ENCODE results near the gene ATP6V0A4. TPM values are rescaled to one million over a fixed set of nuclear protein-coding genes. Genes with fewer than 3 reads are reported as not detected.
"Not testable (repeated sequence)": the region's sequence is repeated elsewhere in the genome, so short reads cannot be mapped to it uniquely, and the experiment has no call there.

ATP6V0A4 gene
- total RNA-seq, 1 donor: not detected

DNA sequence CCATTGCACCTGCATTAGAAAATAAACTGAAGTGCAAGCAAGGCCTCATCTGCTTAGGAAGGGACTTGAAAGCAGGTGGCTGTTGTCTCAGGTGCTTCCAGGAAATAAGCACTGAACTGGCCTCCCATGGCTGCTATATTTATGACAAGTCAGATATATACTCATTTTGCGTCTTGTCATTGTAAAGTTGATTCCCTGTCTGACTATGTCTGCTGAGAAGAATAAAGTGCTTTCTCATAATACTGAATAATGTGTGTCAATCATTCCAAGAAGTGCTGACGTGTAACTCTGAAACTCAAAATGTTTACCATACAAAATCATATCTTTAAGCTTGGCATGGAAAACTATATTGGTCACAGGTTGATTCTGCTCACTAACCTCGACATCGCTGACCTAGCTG lies 51.9 kb downstream of the ATP6V0A4 start:
- no peak for TF ChIP-seq CTCF (IDR thresholded peaks at IDR 0.05; ENCODE audit: insufficient read depth, low read length)
- no peak for DNase-seq (ENCODE audit: low read depth)
- H3K4me3 ChIP-seq (ENCODE audit: low read depth, low read length): no peak overlapping the region

GRCh38 chr7:138745189-138745588 lies 52.8 kb downstream of the ATP6V0A4 start:
- DNase-seq (ENCODE audit: low read depth): no peak
- H3K4me3 ChIP-seq (ENCODE audit: low read depth, low read length): no peak overlapping the region
- no peak for TF ChIP-seq CTCF (IDR thresholded peaks at IDR 0.05; ENCODE audit: insufficient read depth, low read length)

DNA sequence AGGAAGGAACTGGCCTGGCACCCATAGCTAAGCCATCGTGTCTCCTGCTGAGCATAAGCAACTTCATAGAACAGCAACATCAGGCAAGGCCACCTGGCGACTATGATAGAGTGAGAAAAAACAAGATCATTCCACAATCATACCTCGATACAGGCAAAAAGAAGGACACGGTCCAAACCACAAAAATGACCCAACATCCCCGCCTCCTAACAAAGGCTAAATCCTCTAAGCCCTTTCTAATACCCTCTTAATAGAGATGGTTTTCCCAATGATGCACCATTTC lies 56.6 kb downstream of the ATP6V0A4 start:
- TF ChIP-seq CTCF (IDR thresholded peaks at IDR 0.05; ENCODE audit: insufficient read depth, low read length): no peak

GRCh38 chr7:138739859-138740258 lies 58.1 kb downstream of the ATP6V0A4 start:
- TF ChIP-seq CTCF (IDR thresholded peaks at IDR 0.05; ENCODE audit: insufficient read depth, low read length): no peak
- H3K4me3 ChIP-seq (ENCODE audit: low read depth, low read length): no peak overlapping the region
- no peak for DNase-seq (ENCODE audit: low read depth)

More for the DNA sequence above, 56.6 kb downstream of the ATP6V0A4 start:
- H3K4me3 ChIP-seq (ENCODE audit: low read depth, low read length): no peak overlapping the region
- DNase-seq (ENCODE audit: low read depth): no peak

- peak; percentile 91 for DNase-seq (ENCODE audit: low read depth)
- no peak overlapping the region for H3K4me3 ChIP-seq (ENCODE audit: low read depth, low read length)
- TF ChIP-seq CTCF (IDR thresholded peaks at IDR 0.05; ENCODE audit: insufficient read depth, low read length): peak; percentile 97
Measured at GRCh38 chr7:138738551-138739335, 59.3 kb downstream of the ATP6V0A4 start.

DNA sequence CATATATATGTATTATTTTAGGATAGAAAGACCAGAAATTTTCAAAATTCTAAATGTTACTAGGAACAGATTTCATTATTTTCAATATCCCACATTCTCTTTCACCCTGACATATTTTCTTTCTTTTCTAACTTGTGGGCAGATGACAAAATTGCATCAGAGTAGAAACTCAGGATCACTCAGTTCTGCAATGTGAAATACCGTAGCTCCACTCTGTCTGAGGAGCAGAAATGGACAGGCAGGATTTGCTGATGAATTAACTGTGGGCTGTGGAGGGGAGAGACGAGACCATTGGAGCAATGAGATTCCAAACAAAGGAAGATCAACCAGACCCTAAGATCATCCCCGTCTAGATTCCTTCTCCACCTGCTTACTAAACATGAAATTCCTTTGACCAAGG lies 59.9 kb downstream of the ATP6V0A4 start:
- no peak for TF ChIP-seq CTCF (IDR thresholded peaks at IDR 0.05; ENCODE audit: insufficient read depth, low read length)
- H3K4me3 ChIP-seq (ENCODE audit: low read depth, low read length): no peak overlapping the region

DNA sequence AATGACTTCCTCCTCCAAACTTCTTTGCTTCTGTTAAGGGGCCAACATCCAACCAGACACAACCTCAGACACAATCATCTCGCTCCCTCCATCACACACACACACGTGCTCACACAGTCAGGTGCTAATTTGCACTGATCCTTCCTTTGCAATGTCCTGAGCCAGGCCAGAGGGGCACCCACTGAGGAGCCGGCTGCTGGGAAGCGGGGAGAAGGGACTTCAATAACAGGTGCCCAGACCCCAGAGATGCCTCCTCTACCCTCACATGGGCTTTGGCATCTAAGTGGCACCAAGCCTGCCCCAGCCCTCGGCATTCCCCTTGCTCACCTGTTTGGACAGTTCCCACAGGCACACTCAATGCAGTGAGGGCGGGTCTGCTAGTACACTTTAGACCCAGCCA lies 62.6 kb downstream of the ATP6V0A4 start:
- H3K4me3 ChIP-seq (ENCODE audit: low read depth, low read length): no peak overlapping the region
- TF ChIP-seq CTCF (IDR thresholded peaks at IDR 0.05; ENCODE audit: insufficient read depth, low read length): no peak
- DNase-seq (ENCODE audit: low read depth): no peak

More for the DNA sequence above, 59.9 kb downstream of the ATP6V0A4 start:
- DNase-seq (ENCODE audit: low read depth): no peak

GRCh38 chr7:138731733-138732132 lies 66.3 kb downstream of the ATP6V0A4 start:
- not testable (repeated sequence) for H3K4me3 ChIP-seq (ENCODE audit: low read depth, low read length); DNase-seq (ENCODE audit: low read depth)

Measured in fibroblast of the aortic adventitia (primary cell).